Measurements from ENCODE around the gene RBFA.

DNA sequence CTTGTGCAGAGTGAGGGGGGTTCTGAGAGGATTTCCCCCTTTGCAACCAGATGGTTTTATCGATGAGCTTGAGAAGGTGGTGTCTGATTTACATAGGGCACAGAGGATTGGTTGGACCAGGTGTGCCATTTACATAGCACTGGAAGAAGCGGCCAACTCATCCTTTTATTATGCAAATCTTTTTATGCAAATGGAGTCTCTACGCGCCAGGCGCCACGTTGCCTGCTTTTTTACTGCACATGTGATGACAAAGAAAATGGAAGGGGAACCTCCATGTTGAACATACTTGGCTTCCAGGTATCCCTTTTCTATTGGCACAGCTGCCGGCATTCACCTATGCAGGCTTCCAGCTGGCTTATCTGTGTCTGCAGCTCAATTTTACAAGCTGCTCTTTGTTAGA, 27.5 kb upstream of the RBFA start:
- TF ChIP-seq, protein P1, sequence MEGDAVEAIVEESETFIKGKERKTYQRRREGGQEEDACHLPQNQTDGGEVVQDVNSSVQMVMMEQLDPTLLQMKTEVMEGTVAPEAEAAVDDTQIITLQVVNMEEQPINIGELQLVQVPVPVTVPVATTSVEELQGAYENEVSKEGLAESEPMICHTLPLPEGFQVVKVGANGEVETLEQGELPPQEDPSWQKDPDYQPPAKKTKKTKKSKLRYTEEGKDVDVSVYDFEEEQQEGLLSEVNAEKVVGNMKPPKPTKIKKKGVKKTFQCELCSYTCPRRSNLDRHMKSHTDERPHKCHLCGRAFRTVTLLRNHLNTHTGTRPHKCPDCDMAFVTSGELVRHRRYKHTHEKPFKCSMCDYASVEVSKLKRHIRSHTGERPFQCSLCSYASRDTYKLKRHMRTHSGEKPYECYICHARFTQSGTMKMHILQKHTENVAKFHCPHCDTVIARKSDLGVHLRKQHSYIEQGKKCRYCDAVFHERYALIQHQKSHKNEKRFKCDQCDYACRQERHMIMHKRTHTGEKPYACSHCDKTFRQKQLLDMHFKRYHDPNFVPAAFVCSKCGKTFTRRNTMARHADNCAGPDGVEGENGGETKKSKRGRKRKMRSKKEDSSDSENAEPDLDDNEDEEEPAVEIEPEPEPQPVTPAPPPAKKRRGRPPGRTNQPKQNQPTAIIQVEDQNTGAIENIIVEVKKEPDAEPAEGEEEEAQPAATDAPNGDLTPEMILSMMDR (IDR thresholded peaks at IDR 0.05 in 2 of 3, conservative IDR thresholded peaks at IDR 0.05 in 1 of 3; ENCODE audit: control insufficient read depth in 2 of 3, extremely low read depth in 1 of 3, insufficient read depth in 1 of 3, low read depth in 3 of 3, low read length in 3 of 3), result no peak
- TF ChIP-seq RFX5 (IDR thresholded peaks at IDR 0.05; ENCODE audit: low read depth, low read length) (no peak), POLR2A (IDR thresholded peaks at IDR 0.05; ENCODE audit: low read depth, low read length) (no peak), MYC (IDR thresholded peaks at IDR 0.05; ENCODE audit: insufficient read depth, insufficient read length, insufficient replicate concordance, low read length, severe bottlenecking) (no peak), CHD2 (IDR thresholded peaks at IDR 0.05; ENCODE audit: borderline replicate concordance, low read depth, low read length) (no peak), SUZ12 (IDR thresholded peaks at IDR 0.05; ENCODE audit: unreplicated experiment) (no peak), YY1 (IDR thresholded peaks at IDR 0.05; ENCODE audit: low read depth, low read length) (no peak), NFIC (IDR thresholded peaks at IDR 0.05; ENCODE audit: low read depth, low read length) (no peak), LARP7 (IDR thresholded peaks at IDR 0.05) (no peak)

Data from GM12878 (cell line).